HEK293 (cell line): ENCODE measurements around the gene DPYD.

Source experiments
- CTCF ChIP-seq: fragments of 450-650 bp; formaldehyde crosslinking; IDR thresholded peaks from 2 replicates; pipeline ENCODE4 v1.5.1; 2016; ENCODE audit warnings: missing biosample characterization, missing genetic modification characterization
- MEIS1 ChIP-seq: sonication (generic); formaldehyde crosslinking; IDR thresholded peaks from 2 replicates; pipeline ENCODE4 v1.8.1; 2022; ENCODE audit warnings: missing genetic modification reagents, mild to moderate bottlenecking, borderline replicate concordance
- ZNF169 ChIP-seq: fragments of 450-650 bp; formaldehyde crosslinking; IDR thresholded peaks from 2 replicates; pipeline ENCODE4 v1.5.1; 2016; ENCODE audit warnings: missing biosample characterization, missing genetic modification characterization
- ZNF211 ChIP-seq: fragments of 450-650 bp; formaldehyde crosslinking; IDR thresholded peaks from 2 replicates; pipeline ENCODE4 v1.5.1; 2016; ENCODE audit warnings: low read depth, missing biosample characterization, missing genetic modification characterization
- ZNF544 ChIP-seq: fragments of 450-650 bp; formaldehyde crosslinking; IDR thresholded peaks from 2 replicates; pipeline ENCODE4 v1.5.0; 2017; ENCODE audit warnings: missing biosample characterization, missing genetic modification characterization

- TF ChIP-seq ZNF169 (tag by site-specific recombination) (no peak), CTCF (tag by site-specific recombination) (no peak), ZNF211 (tag by site-specific recombination) (no peak), MEIS1 (no peak), ZNF544 (no peak)
These were observed 431.0 kb downstream of the DPYD start for GRCh38 chr1:97489834-97490233.
